GM19455 (cell line): Measurements from ENCODE around the gene UBN1.

ENCODE experiments used
- ATAC-seq: cut with Tn5 transposase; IDR thresholded peaks from one replicate; pipeline ENCODE4 v1.9.1; 2021; ENCODE audit not compliant: unreplicated experiment

The UBN1 gene

DNA sequence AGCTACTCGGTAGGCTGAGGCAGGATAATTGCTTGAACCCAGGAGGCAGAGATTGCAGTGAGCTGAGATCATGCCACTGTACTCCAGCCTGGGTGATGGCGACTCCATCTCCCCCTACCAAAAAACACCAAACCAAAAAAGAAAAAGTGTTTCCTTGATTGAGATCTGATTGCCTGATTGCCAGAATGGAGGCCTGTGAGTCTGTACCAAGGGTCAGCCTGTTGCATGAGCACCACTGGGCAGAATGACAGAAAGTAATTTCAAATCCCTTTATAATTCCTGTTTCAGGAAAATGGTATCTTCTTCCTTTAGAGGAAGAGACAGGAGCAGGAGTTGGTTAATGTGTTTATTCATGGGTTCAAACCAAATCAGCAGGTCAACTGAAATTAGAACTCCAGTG lies 8.5 kb downstream of the UBN1 start:
- ATAC-seq = no peak

DNA sequence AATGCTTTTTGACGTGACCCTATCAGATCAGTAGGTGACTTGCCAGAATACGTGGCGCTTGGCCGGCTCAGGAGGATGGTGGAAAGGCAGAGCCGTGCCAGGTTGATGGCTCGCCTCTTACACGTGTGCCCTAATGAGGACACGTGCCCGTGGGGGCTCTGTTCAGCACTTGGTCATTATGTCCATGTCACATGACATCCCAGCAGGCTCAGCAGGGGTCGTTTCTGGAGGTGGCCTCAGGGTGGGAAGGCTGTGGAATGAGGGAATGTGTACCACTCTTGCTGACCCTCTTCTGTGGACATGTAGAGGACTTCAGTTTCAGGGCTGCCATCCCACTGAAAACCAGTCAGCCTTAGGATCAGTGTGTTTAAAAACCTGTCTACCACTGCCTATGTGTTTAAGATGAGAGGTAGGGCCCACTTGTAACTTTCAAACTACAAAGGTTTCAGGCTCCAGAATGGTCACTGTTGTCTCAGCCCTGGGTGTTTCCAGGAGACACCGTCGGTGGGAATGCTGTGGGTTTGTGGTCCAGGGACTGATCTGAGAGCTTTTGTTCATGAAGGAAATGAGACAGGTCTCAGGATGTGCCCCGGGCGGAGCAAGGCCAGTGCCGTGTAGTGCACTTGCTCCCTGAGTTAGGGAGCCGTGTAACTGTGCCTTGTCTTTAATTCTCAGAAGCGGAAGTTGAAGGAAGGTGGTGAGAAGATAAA lies 12.1 kb downstream of the UBN1 start:
- ATAC-seq = no peak

DNA sequence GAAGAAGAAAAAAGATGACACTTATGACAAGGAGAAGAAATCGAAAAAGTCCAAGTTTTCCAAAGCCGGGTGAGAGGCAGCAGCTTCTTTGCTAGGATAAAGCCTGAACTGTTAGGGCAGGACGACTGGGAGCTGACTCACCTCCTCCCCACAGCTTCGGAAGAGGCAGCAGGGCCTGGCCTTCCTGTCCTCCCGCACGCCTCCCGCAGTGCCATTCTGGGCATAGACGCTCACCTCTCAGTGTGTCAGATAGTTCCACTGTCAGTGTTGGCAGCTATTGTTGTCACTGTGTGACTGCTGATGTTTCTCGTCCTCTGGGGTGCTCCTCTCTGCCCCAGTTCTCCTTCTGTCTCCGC lies 12.6 kb downstream of the UBN1 start:
- no peak for ATAC-seq

DNA sequence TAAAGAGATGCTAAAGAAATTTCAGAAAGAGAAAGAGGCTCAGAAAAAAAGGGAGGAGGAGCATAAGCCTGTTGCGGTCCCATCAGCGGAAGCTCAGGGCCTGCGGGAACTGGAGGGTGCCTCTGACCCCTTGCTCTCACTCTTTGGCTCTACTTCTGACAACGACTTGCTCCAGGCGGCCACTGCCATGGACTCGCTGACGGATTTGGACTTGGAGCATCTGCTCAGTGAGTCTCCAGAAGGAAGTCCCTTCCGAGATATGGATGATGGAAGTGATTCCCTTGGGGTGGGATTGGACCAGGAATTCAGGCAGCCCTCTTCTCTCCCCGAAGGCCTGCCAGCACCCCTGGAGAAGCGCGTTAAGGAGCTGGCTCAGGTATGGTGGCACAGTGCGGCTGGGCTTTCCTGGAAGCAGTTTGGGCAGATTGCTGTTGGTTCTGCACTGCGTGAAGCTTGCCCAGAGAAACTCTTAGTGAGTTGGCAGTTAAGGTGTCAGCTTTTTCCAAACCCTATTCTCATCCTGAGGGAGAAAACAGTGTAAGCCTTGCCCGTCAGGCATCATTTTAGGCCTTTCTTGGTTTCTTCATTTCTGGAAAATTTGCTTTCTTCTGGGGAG lies 13.6 kb downstream of the UBN1 start:
- ATAC-seq = no peak

DNA sequence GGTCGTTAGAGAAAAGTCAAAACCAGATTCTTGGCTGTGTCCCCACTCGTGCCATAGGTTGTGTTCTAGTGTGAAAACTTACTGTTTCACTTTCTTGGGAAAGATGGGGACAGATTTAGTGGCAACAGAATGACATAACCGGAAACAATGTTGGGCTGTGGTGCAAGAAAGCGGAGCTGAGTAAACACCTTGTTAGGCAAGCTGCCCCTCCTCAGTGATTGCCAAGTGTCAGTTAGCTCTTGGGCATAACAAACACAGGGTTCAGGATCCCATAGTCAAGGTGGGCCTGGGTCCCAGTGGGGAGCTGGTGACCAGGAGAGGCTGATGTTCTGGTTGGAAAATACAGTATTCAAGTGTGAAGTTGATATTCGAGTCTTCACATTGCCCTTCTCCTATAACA lies 15.4 kb downstream of the UBN1 start:
- no peak for ATAC-seq

DNA sequence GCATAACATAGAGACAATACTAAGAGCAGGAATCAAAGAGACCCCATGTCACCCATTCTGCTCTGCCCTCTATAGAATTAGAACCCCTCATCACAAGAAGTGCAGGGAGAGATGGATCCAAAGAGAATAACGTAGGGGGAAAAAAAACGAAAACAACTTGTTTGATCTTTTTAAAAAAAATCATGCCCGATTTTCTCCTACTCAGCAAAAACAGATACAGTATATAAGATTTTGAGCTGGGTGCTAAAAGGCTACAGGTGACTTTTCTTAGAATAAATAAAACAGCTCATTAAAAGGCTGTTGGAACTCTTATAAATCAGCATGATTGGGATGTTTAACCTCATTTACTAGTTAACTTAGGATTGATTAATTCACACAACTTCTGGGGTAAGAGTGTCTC lies 17.4 kb downstream of the UBN1 start:
- ATAC-seq = no peak

DNA sequence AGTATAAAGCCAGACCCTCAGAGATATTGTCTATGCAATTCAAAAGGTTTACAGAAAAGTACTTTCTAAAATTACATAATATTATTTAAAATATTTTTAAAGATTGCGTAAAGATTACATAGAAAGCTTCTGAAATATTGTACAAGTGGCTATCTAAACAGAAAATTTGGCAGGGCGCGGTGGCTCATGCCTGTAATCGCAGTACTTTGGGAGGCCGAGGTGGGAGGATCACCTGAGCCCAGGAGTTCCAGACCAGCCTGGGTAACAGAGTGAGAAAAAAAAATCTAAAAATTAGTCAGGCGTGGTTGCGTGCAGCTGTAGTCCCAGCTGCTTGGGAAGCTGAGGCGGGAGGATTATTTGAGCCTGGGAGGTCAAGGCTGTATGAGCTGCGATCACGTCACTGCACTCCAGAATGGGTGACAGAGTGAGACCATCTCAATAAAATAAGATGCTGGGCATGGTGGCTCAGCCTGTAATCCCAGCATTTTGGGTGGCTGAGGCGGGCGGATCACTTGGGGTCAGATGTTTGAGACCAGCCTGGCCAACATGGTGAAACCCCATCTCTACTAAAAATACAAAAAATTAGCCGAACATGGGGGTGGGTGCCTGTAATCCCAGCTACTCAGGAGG lies 18.1 kb downstream of the UBN1 start:
- ATAC-seq = no peak

DNA sequence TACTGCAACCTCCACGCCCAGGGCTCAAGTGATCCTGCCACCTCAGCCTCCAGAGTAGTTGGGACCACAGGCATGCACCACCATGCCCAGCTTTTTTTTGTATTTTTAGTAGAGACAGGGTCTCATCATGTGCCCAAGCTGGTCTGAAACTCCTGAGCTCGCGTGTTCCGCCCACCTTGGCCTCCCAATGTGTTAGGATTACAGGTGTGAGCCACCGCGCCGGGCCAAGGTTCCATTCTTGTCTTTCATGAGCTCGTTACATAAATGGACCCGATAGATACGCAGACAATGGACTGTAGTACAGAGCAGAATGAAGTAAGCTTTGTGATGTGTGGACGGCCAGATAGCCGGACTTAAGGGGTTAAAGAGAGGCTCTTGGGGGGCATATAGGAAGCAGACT lies 19.3 kb downstream of the UBN1 start:
- ATAC-seq = no peak

DNA sequence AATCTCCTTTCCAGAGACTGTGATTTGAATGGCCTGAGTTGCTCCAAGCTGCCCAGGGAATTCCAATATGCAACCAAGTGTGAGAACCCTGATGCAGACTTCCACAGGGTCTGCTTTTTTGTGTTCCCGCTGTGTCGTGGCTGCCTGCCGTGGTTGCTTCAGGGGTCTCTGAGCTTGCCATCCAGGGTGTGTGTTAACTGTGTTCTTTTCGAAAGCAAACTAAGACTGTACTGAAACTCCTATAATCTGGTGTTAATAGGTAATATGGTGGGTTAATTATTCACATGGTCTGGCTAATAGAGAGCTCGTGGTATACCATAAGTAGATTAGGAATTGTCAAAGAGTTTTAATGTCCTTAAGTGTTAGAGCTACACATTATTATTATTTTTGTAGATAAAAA lies 20.7 kb downstream of the UBN1 start:
- ATAC-seq = no peak

DNA sequence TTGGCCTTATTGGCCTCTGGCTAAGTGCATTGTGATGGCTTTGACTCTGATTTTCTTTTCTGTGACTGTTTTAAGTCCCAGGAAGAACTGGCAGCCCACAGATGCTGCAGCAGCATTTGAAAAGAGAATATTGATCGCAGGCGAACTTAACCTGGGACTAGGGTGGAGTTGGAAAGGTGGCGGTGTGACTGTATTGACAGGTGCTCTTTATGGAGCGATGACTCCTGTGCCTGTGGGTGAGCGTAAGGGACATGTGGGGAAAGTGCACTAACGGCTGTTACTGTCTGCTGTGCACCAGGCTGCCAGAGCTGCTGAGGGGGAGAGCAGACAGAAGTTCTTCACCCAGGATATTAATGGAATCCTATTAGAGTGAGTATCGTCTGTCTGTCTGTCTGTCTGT lies 21.3 kb downstream of the UBN1 start:
- ATAC-seq = no peak

DNA sequence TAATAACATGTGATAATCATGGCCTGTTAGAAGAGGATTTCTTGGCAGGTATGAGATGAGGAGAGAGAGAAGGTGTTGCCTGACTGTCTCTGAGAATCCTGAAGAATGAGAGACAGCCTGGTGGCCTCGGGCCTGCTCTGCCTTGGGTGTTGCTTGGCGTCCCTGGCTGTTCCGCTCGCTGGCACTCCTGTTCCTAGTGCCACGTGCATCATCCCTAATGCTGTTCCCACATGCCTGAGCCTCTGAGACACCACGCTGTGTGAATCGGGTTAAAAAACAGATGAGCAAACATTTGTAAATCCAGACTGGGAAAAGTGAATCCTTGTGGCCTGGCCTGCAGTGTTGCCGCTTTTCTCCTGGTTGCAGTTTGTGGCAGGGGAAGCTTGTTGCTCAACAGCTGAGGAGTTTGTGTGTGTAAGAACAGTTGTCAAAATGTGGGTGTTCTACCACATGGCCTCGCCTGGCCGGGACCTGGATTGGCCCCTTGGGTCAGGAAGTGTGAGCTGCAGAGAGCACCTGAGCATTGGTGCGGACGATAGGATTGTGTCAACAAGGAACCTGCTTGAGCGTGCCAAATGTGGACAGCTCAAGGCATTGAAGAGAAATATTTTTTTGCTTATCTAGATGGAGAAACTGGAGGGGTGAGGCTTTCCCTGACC lies 22.0 kb downstream of the UBN1 start:
- no peak for ATAC-seq

DNA sequence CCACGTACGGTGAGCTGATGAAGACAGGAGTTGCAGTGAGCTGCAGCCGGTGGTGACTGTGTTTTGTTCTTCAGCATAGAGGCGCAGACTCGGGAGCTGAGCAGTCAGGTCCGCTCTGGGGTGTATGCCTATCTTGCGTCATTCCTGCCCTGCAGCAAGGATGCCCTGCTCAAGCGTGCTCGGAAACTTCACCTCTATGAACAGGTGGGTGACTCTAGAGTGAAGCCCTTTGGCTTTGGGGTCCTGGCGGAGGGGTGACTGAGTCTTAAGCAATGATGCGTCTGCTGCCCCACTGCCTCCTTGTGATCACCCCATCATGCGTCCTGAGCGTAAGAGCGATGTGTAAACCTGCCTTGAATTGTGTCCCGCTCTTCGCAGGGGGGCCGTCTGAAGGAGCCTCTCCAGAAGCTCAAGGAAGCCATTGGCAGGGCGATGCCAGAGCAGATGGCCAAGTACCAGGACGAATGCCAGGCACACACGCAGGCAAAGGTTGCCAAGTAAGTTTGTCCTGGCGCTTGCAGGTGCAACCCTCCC lies 22.9 kb downstream of the UBN1 start:
- ATAC-seq = no peak

DNA sequence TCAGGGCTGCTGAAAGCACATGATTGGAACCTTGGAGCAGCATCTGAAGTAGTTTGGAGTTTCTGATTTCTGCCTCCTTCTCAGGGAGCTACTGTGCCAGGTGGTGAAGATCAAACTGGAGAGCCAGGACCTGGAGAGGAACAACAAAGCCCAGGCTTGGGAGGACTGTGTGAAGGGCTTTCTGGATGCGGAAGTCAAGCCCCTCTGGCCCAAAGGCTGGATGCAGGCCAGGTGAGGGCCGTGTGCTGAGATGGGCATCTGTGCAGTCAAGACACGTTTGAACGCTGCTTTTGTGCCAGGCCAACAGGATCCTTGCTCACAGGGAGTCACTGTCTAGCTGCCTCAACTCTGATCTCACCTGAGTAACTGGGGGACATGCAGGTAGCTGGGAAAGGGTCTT lies 23.8 kb downstream of the UBN1 start:
- ATAC-seq = no peak

DNA sequence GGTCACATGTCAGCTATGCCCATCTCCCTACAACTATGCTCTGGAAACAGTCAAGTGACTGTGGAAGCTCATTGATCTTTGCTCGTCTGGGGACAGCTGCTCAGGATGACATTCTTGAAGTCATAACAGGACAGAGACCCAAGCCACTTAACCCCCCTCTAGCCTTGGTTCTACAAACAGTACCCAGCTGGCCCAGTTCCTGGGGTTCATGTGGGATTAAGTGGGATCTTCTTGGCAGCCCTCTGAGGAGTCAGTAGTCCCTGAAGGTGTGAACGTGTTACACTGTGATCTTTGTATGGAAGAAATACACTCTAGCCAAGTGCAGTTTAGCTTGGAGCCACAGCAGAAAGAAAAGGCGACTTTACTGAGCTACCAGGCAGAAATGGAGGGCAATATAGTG lies 25.8 kb downstream of the UBN1 start:
- ATAC-seq = no peak

DNA sequence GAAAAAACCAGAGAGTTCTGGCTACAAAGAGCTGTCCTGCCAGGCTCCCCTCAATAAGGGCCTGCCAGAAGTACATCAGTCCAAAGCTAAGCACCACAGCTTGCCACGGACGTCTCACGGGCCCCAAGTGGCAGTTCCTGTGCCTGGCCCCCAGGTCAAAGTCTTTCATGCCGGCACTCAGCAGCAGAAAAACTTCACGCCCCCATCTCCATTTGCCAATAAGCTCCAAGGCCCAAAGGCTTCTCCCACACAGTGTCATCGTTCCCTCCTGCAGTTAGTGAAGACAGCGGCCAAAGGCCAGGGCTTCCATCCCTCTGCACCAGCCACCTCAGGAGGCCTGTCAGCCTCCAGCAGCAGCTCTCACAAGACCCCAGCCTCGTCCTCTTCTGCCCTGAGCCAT lies 27.4 kb downstream of the UBN1 start:
- no peak for ATAC-seq

DNA sequence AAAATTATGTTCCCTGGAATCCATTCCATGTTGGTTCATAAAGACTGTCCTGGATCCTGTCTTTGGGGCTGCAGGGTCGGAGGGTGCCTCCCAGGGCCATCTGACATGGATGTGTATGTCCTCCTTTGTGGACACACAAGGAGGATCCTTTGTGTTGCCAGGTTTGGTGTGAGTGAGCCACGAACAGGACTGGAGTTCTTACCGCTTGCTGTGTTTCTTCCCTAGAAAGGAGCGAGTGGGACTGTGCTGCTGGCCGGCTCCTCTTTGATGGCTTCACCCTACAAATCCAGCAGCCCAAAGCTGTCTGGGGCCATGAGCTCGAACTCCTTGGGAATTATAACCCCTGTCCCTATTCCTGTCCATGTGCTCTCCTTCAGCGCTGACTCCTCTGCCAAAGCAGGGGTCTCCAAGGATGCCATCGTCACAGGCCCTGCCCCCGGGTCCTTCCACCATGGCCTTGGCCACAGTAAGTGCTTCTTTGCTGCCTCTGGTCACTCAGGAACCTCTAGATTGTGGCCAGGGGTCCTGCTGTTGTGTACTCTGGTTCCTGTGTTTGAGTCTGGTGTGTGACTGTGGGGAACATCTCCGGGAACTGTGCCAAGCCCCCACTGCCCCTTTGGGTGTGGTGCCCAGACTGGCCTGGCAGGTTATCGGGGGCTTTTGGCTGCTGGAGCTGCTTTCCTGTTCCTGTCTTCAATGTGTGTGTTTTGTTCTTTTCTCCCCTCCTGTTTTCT lies 29.5 kb downstream of the UBN1 start:
- no peak for ATAC-seq

DNA sequence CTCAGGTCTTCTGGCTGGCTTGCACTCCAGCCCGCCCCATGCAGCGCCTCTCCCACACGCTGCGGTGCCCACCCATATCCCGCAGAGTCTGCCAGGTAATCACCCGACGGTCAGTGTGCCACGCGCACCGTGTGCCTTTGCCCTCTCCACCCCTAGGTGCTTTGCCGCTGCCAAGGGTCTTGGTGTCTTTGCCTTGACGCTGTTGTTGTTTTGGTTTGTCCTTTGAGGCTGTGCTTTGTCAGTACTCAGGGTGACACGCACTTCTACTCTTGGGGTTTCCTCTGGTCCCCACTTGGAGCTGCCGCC lies 30.1 kb downstream of the UBN1 start:
- no peak for ATAC-seq

DNA sequence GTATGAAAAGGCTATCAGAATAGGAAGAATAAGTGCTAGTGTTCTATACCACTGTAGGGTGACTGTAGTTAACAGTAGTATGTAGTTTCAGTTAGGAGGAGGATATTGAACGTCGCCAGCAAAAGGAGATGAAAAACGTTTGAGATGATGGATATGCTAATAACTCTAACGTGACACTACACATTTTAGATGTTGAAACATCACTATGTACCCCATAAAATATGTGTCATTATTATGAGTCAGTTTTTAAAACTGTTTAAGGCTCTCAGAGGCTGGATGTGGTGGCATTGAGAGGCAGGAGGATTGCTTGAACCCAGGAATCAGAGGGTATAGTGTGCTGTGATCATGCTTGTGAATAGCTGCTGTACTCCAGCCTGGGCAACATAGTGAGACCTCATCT lies 31.8 kb downstream of the UBN1 start:
- ATAC-seq = no peak

DNA sequence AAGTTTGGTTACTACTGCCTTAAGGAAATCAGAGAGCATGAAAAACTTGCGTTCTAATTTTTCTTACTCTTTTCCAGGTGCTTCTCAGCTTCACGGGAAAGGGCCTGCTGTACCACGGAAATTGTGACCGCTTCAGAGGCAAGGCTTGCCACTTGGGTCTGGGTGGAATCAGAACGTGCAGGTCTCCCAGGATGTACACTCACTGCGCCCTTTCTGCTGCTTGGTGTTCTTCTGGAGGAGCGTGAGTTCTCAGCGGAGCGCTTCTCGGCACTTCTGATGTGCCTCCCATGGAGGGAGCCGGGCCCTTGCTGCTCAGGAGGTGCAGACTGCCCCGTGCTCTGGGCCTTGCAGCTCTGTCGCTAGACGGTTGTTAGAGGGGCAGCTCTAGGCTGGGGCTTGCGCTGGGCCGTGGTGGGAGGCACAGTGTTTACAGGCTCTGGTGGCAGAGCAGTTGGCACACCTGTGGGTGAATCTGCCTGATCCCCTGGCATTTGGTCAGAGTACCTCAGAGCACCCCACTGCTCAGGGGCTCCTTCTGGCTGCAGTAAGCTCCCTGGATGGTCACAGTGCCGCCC lies 32.8 kb downstream of the UBN1 start:
- ATAC-seq = no peak

DNA sequence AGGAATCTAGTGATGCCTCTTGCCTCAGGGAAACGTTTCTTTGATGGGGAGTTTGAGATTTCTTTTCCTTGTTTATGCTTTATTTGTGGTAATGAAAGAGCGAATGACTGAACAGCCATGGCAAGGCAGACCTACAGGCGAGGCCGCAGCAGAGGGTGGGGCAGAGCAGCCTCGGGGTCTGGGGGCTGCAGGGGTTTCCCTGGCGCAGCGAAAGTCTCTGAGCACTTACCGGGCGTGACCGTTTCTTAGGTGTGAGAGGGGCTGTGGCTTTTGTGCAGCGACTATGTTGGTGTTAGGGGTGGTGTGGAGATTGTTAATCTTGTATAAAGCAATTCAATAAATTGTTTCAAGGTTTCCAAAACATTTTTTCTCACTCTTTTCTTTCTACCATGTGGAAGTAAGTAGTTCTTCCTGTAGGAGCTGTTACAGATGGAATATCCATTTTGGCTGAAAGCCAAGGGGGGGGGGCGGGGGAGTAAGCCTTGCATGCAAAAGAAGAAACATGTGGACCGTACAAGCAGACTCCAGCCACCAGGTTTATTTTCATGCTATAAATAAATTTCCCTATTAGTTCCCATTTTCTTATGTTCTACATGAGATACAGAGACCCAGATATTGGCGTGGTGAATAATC lies 34.8 kb downstream of the UBN1 start:
- ATAC-seq = no peak
